HepG2 (cell line): Measurements from ENCODE around the gene PCP4L1. TPM values are rescaled to one million over a fixed set of nuclear protein-coding genes. Genes with fewer than 3 reads are reported as not detected.

Experiments
- ATF5 ChIP-seq: sonication (generic); formaldehyde crosslinking; IDR thresholded peaks from 2 replicates; pipeline ENCODE4 v1.4.0; 2020; ENCODE audit warnings: mild to moderate bottlenecking, low read depth, missing genetic modification reagents
- BORCS8-MEF2B ChIP-seq: sonication (generic); formaldehyde crosslinking; IDR thresholded peaks from 2 replicates; pipeline ENCODE4 v1.8.0; 2022; ENCODE audit warnings: mild to moderate bottlenecking, missing genetic modification reagents
- EZH2 ChIP-seq: conservative IDR thresholded peaks from 2 replicates; pipeline ENCODE4 v1.6.1; 2012; ENCODE audit warnings: mild to moderate bottlenecking, low read depth, low read length, moderate library complexity
- JUN ChIP-seq: sonication (generic); formaldehyde crosslinking; IDR thresholded peaks from 2 replicates; pipeline ENCODE4 v1.4.0; 2020; ENCODE audit warnings: mild to moderate bottlenecking, missing genetic modification reagents
- JUND ChIP-seq: sonication (generic); formaldehyde crosslinking; IDR thresholded peaks from 2 replicates; pipeline ENCODE4 v1.8.0; 2022; ENCODE audit warnings: mild to moderate bottlenecking, missing genetic modification reagents
- KDM6A ChIP-seq: IDR thresholded peaks from 2 replicates; pipeline ENCODE4 v1.6.1; 2016; ENCODE audit warnings: low read depth
- MLXIP ChIP-seq: sonication (generic); formaldehyde crosslinking; IDR thresholded peaks from 2 replicates; pipeline ENCODE4 v1.9.0; 2021; ENCODE audit warnings: missing genetic modification reagents, borderline replicate concordance
- MTA1 ChIP-seq: sonication (generic); formaldehyde crosslinking; IDR thresholded peaks from 2 replicates; pipeline ENCODE4 v1.4.0; 2020; ENCODE audit warnings: missing genetic modification reagents, mild to moderate bottlenecking, borderline replicate concordance
- MTF1 ChIP-seq: sonication (generic); formaldehyde crosslinking; IDR thresholded peaks from 2 replicates; pipeline ENCODE4 v1.5.0; 2020; ENCODE audit warnings: missing genetic modification reagents
- NR2F6 ChIP-seq, 2 experiments: IDR thresholded peaks; 2 replicates each; pipeline ENCODE4 v1.6.1; 2016; ENCODE audit warnings: antibody characterized with exemption in 1 of 2, mild to moderate bottlenecking in 1 of 2
- RCOR2 ChIP-seq: IDR thresholded peaks from 2 replicates; pipeline ENCODE4 v1.6.1; 2016; ENCODE audit warnings: missing biosample characterization, missing genetic modification reagents
- SPEN ChIP-seq: sonication (generic); formaldehyde crosslinking; IDR thresholded peaks from 2 replicates; pipeline ENCODE4 v1.5.1; 2020; ENCODE audit warnings: low read depth, mild to moderate bottlenecking, missing genetic modification reagents
- TCF7 ChIP-seq: sonication (generic); IDR thresholded peaks from 2 replicates; pipeline ENCODE4 v1.6.1; 2016; ENCODE audit warnings: antibody characterized with exemption, low read depth
- ZC3H4 ChIP-seq: sonication (generic); formaldehyde crosslinking; IDR thresholded peaks from 2 replicates; pipeline ENCODE4 v1.4.0; 2020; ENCODE audit warnings: missing genetic modification reagents, borderline replicate concordance
- ZNF138 ChIP-seq: sonication (generic); formaldehyde crosslinking; IDR thresholded peaks from 2 replicates; pipeline ENCODE4 v1.5.0; 2020; ENCODE audit warnings: mild to moderate bottlenecking, low read depth, missing genetic modification reagents
- ZNF260 ChIP-seq: sonication (generic); formaldehyde crosslinking; IDR thresholded peaks from 2 replicates; pipeline ENCODE4 v1.4.0; 2020; ENCODE audit warnings: missing genetic modification reagents, low read depth, mild to moderate bottlenecking, borderline replicate concordance
- ZNF264 ChIP-seq: sonication (generic); formaldehyde crosslinking; IDR thresholded peaks from 2 replicates; pipeline ENCODE4 v1.4.0; 2020; ENCODE audit warnings: missing genetic modification reagents
- ZNF329 ChIP-seq: sonication (generic); formaldehyde crosslinking; IDR thresholded peaks from 2 replicates; pipeline ENCODE4 v1.9.0; 2021; ENCODE audit warnings: low read depth, mild to moderate bottlenecking, missing genetic modification reagents
- ZNF609 ChIP-seq: sonication (generic); formaldehyde crosslinking; IDR thresholded peaks from 2 replicates; pipeline ENCODE4 v1.4.0; 2020; ENCODE audit warnings: mild to moderate bottlenecking, missing genetic modification reagents, borderline replicate concordance
- ZNF644 ChIP-seq: IDR thresholded peaks from 2 replicates; pipeline ENCODE4 v1.6.1; 2016; ENCODE audit warnings: low read depth
- ZZZ3 ChIP-seq: sonication (generic); formaldehyde crosslinking; IDR thresholded peaks from 2 replicates; pipeline ENCODE4 v1.4.0; 2020; ENCODE audit warnings: missing genetic modification reagents, mild to moderate bottlenecking, borderline replicate concordance
- polyA plus RNA-seq, 8 experiments: library from polyadenylated mRNA; depleted of rRNA in 3 of 8; stranded (reverse) in 7 of 8; unstranded in 1 of 8; fragments of >200 nt; fragmentation: Illumina TruSeq in 4 of 8; extraction: Trizol in 4 of 8; gene quantifications; 2 replicates each; pipeline versions ENCODE4 v1.2.1 to v1.2.3, GENCODE V29; 2011 to 2016; ENCODE audit warnings: low read depth in 4 of 8, missing spikeins in 1 of 8, mixed read lengths in 1 of 8; ENCODE audit not compliant: insufficient read depth in 1 of 8
- total RNA-seq, 5 experiments: library from RNA; depleted of rRNA; stranded (reverse); fragments of >200 nt; fragmentation: Illumina TruSeq; extraction: Trizol; gene quantifications; 2 replicates each; pipeline ENCODE4 v1.2.3, GENCODE V29; 2016; ENCODE audit warnings: low read depth in 1 of 5

Gene PCP4L1
- total and polyA plus RNA-seq, 2 of the 13 experiments (the other 11 are each of a cell fraction or from before 2014, with no cell fraction given), result 0.28 TPM; not detected in 1

GRCh38 chr1:161218301-161219077, 40.1 kb upstream of the PCP4L1 start (continued):
- TF ChIP-seq MLXIP (CRISPR knock-in tag) (0 out of 2 replicates have a peak, but pooled peaks have one; percentile 17), ZNF138 (CRISPR knock-in tag) (no peak), ZZZ3 (CRISPR knock-in tag) (no peak), ZC3H4 (peak; percentile 95), JUND (CRISPR knock-in tag) (peak; percentile 35), ZNF260 (CRISPR knock-in tag) (no peak), SPEN (CRISPR knock-in tag) (peak; percentile 59; the same call in 1 of the 2 replicates), TCF7 (peak; percentile 78), BORCS8-MEF2B (CRISPR knock-in tag) (no peak), JUN (CRISPR knock-in tag) (0 out of 2 replicates have a peak, but pooled peaks have one; percentile 39), ZNF609 (CRISPR knock-in tag) (peak; percentile 87; the same call in 1 of the 2 replicates), ZNF264 (CRISPR knock-in tag) (0 out of 2 replicates have a peak, but pooled peaks have one; percentile 33), ZNF644 (CRISPR knock-in tag) (no peak), MTA1 (CRISPR knock-in tag) (peak; percentile 73; the same call in 1 of the 2 replicates), MTF1 (CRISPR knock-in tag) (no peak), ATF5 (CRISPR knock-in tag) (0 out of 2 replicates have a peak, but pooled peaks have one; percentile 64), KDM6A (CRISPR knock-in tag) (peak; percentile 89), EZH2 (no peak), RCOR2 (0 out of 2 replicates have a peak, but pooled peaks have one; percentile 16), NR2F6 (IDR thresholded peaks at IDR 0.05) (peak; percentile 65), NR2F6 (CRISPR knock-in tag; IDR thresholded peaks at IDR 0.05) (peak; percentile 71; the same call in 1 of the 2 replicates), ZNF329 (CRISPR knock-in tag) (no peak)
